ENCODE results near the gene STX18.

- TF ChIP-seq, protein P1, sequence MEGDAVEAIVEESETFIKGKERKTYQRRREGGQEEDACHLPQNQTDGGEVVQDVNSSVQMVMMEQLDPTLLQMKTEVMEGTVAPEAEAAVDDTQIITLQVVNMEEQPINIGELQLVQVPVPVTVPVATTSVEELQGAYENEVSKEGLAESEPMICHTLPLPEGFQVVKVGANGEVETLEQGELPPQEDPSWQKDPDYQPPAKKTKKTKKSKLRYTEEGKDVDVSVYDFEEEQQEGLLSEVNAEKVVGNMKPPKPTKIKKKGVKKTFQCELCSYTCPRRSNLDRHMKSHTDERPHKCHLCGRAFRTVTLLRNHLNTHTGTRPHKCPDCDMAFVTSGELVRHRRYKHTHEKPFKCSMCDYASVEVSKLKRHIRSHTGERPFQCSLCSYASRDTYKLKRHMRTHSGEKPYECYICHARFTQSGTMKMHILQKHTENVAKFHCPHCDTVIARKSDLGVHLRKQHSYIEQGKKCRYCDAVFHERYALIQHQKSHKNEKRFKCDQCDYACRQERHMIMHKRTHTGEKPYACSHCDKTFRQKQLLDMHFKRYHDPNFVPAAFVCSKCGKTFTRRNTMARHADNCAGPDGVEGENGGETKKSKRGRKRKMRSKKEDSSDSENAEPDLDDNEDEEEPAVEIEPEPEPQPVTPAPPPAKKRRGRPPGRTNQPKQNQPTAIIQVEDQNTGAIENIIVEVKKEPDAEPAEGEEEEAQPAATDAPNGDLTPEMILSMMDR (IDR thresholded peaks at IDR 0.05; ENCODE audit: borderline replicate concordance, extremely low read depth, low read length, poor library complexity, severe bottlenecking): no peak
- TF ChIP-seq EZH2 (IDR thresholded peaks at IDR 0.05; ENCODE audit: borderline replicate concordance, low read depth, low read length, severe bottlenecking): no peak
Observed at GRCh38 chr4:4377732-4378460, 164.0 kb downstream of the STX18 start.

All from DND-41 (cell line).